Left ventricle myocardium inferior (tissue), 1 donor: ENCODE data around the gene IL26. TPM values are rescaled to one million over a fixed set of nuclear protein-coding genes. Genes with fewer than 3 reads are reported as not detected.

Source experiments
- DNase-seq: peaks from one replicate; pipeline ENCODE4 v3.0.0-alpha.2; 2020
- H3K27ac ChIP-seq: fragments of 200-600 bp; replicated peaks from 2 replicates; pipeline ENCODE4 v1.8.0; 2021
- H3K27me3 ChIP-seq: fragments of 200-600 bp; 2 replicates; pipeline ENCODE4 v1.8.0; 2021; ENCODE audit warnings: low read depth
- H3K36me3 ChIP-seq: fragments of 200-600 bp; 2 replicates; pipeline ENCODE4 v1.8.0; 2021
- H3K4me1 ChIP-seq: fragments of 200-600 bp; 2 replicates; pipeline ENCODE4 v1.8.0; 2021
- H3K4me3 ChIP-seq: fragments of 200-600 bp; 2 replicates; pipeline ENCODE4 v1.8.0; 2021; ENCODE audit warnings: mild to moderate bottlenecking, moderate library complexity
- H3K9me3 ChIP-seq: fragments of 200-600 bp; replicated peaks from 2 replicates; pipeline ENCODE4 v1.8.0; 2021
- CTCF ChIP-seq: fragments of 200-600 bp; IDR thresholded peaks from 2 replicates; pipeline ENCODE4 v1.8.0; 2021; ENCODE audit warnings: antibody characterized with exemption, mild to moderate bottlenecking, borderline replicate concordance
- intact Hi-C: fragments of 100-400 bp; cut with micrococcal nuclease; formaldehyde crosslinking; loops from one replicate; pipeline ENCODE4 v1.11.0; 2022
- total RNA-seq: library from RNA; stranded (reverse); fragmentation: NEBNext Ultra II Directional; extraction: Animal tissue kit (Norgen Biotek cat#: 25700); gene quantifications from one replicate; pipeline ENCODE4 v1.2.1, GENCODE V29; 2021
- donor health status: DM: no; HTN: yes; CAD: no; lungs with severe emphysema.

Gene IL26
- total RNA-seq, 1 donor from 2014 or later, result not detected

- H3K27ac ChIP-seq, result no peak overlapping the region
- no peaks in the 10 kb centered on the region for H3K9me3 ChIP-seq
- H3K36me3 ChIP-seq, result no peaks in the 10 kb centered on the region
- H3K27me3 ChIP-seq, result no peaks in the 10 kb centered on the region
- no peak for TF ChIP-seq CTCF
- no peak for DNase-seq
- no peak overlapping the region for H3K4me3 ChIP-seq
- peaks cover 1% of the 10 kb centered on the region for H3K4me1 ChIP-seq
- intact Hi-C loops, result no loop called here
Observed at GRCh38 chr12:68231229-68231628, 5.6 kb upstream of the IL26 start.

- H3K4me1 ChIP-seq, result no peaks in the 10 kb centered on the region
- intact Hi-C loops, result no loop called here
- no peak overlapping the region for H3K27ac ChIP-seq
- H3K9me3 ChIP-seq, result no peaks in the 10 kb centered on the region
- H3K4me3 ChIP-seq, result no peak overlapping the region
- H3K27me3 ChIP-seq, result no peaks in the 10 kb centered on the region
- TF ChIP-seq CTCF, result no peak
- H3K36me3 ChIP-seq, result no peaks in the 10 kb centered on the region
- DNase-seq, result no peak
Observed at GRCh38 chr12:68229956-68230355, 4.3 kb upstream of the IL26 start.

- intact Hi-C loops, result no loop called here
- Histone ChIP-seq H3K27me3 (no peaks in the 10 kb centered on the region), H3K36me3 (no peaks in the 10 kb centered on the region), H3K4me3 (no peak overlapping the region), H3K27ac (no peak overlapping the region), H3K9me3 (no peaks in the 10 kb centered on the region), H3K4me1 (peaks cover 7% of the 10 kb centered on the region)
- no peak for TF ChIP-seq CTCF
- DNase-seq, result no peak
Observed at GRCh38 chr12:68227356-68227755, 1.7 kb upstream of the IL26 start.

GRCh38 chr12:68224613-68225285 is 861 bp downstream of the IL26 start:
- no peak for DNase-seq
- H3K9me3 ChIP-seq, result no peaks in the 10 kb centered on the region
- H3K4me3 ChIP-seq, result no peak overlapping the region
- intact Hi-C loops, result no loop called here
- no peaks in the 10 kb centered on the region for H3K27me3 ChIP-seq
- H3K36me3 ChIP-seq, result no peaks in the 10 kb centered on the region
- peaks cover 10% of the 10 kb centered on the region for H3K4me1 ChIP-seq
- no peak for TF ChIP-seq CTCF
- no peak overlapping the region for H3K27ac ChIP-seq

- peak; percentile 64 for DNase-seq
- Histone ChIP-seq H3K27ac (no peak overlapping the region), H3K4me1 (peaks cover 10% of the 10 kb centered on the region), H3K36me3 (no peaks in the 10 kb centered on the region), H3K9me3 (no peaks in the 10 kb centered on the region), H3K27me3 (peaks cover 4% of the 10 kb centered on the region), H3K4me3 (peak overlapping the region; percentile 29)
- TF ChIP-seq CTCF, result peak; percentile 89
- intact Hi-C loops, result loop anchor here (2.0 kb wide), 1 partner anchor 94 kb away; no protein-coding TSS in a partner anchor
Observed at GRCh38 chr12:68223067-68223747, 2.4 kb downstream of the IL26 start.
